Measurements from ENCODE around the gene VAV2.

GRCh38 chr9:133990366-133991213, 1.5 kb downstream of the VAV2 start:
- TF ChIP-seq EZH2 (IDR thresholded peaks at IDR 0.05; ENCODE audit: low read length, unreplicated experiment) (no peak), CTCF (conservative IDR thresholded peaks at IDR 0.05; ENCODE audit: low read depth, low read length) (no peak), EZH2phosphoT487 (IDR thresholded peaks at IDR 0.05; ENCODE audit: borderline replicate concordance, low read length) (no peak)
